HUES48 (cell line): ENCODE measurements around the gene C4BPA.

ENCODE experiments used
- H3K27ac ChIP-seq: one replicate; pipeline ENCODE4 v1.7.0; 2013; ENCODE audit warnings: low read depth, low read length, inconsistent platforms
- H3K27me3 ChIP-seq: 2 replicates; pipeline ENCODE4 v1.6.1; 2013; ENCODE audit warnings: mild to moderate bottlenecking, low read length; ENCODE audit not compliant: control insufficient read depth, insufficient read depth
- H3K36me3 ChIP-seq: 2 replicates; pipeline ENCODE4 v1.6.1; 2013; ENCODE audit warnings: low read length; ENCODE audit not compliant: control insufficient read depth, insufficient read depth
- H3K4me1 ChIP-seq: 2 replicates; pipeline ENCODE4 v1.6.1; 2013; ENCODE audit warnings: mild to moderate bottlenecking, low read length; ENCODE audit not compliant: control insufficient read depth, insufficient read depth
- H3K4me3 ChIP-seq: 2 replicates; pipeline ENCODE4 v1.5.1; 2013; ENCODE audit warnings: mild to moderate bottlenecking, low read depth, low read length
- H3K9ac ChIP-seq: 2 replicates; pipeline ENCODE4 v1.6.1; 2013; ENCODE audit warnings: mild to moderate bottlenecking, low read depth, low read length, moderate library complexity
- H3K9me3 ChIP-seq: 2 replicates; pipeline ENCODE4 v1.6.1; 2013; ENCODE audit warnings: low read length; ENCODE audit not compliant: control insufficient read depth, insufficient read depth

C4BPA gene

GRCh38 chr1:207067185-207067584 is 36.8 kb upstream of the C4BPA start:
- Histone ChIP-seq H3K9ac (no peak overlapping the region), H3K9me3 (no peaks in the 10 kb centered on the region), H3K4me1 (no peaks in the 10 kb centered on the region), H3K4me3 (no peak overlapping the region), H3K27ac (no peak overlapping the region), H3K27me3 (no peaks in the 10 kb centered on the region), H3K36me3 (peaks cover 89% of the 10 kb centered on the region)

- Histone ChIP-seq H3K36me3 (peaks cover 89% of the 10 kb centered on the region), H3K27ac (no peak overlapping the region), H3K9ac (no peak overlapping the region), H3K4me3 (no peak overlapping the region), H3K27me3 (no peaks in the 10 kb centered on the region), H3K9me3 (no peaks in the 10 kb centered on the region), H3K4me1 (no peaks in the 10 kb centered on the region)
Observed at GRCh38 chr1:207067665-207068064, 36.4 kb upstream of the C4BPA start.

GRCh38 chr1:207069061-207069460 is 35.0 kb upstream of the C4BPA start:
- Histone ChIP-seq H3K4me1 (no peaks in the 10 kb centered on the region), H3K27ac (no peak overlapping the region), H3K36me3 (peaks cover 78% of the 10 kb centered on the region), H3K4me3 (no peak overlapping the region), H3K9ac (no peak overlapping the region), H3K27me3 (no peaks in the 10 kb centered on the region), H3K9me3 (no peaks in the 10 kb centered on the region)

GRCh38 chr1:207069858-207070506 is 34.1 kb upstream of the C4BPA start:
- no peak overlapping the region for H3K9ac ChIP-seq
- H3K27me3 ChIP-seq, result no peaks in the 10 kb centered on the region
- peaks cover 70% of the 10 kb centered on the region for H3K36me3 ChIP-seq

GRCh38 chr1:207070811-207071210 is 33.2 kb upstream of the C4BPA start:
- no peaks in the 10 kb centered on the region for H3K27me3 ChIP-seq
- H3K27ac ChIP-seq, result no peak overlapping the region
- H3K4me1 ChIP-seq, result no peaks in the 10 kb centered on the region
- H3K36me3 ChIP-seq, result peaks cover 63% of the 10 kb centered on the region
- no peak overlapping the region for H3K9ac ChIP-seq
- H3K9me3 ChIP-seq, result no peaks in the 10 kb centered on the region
- H3K4me3 ChIP-seq, result no peak overlapping the region

More at GRCh38 chr1:207069858-207070506, 34.1 kb upstream of the C4BPA start:
- H3K27ac ChIP-seq, result no peak overlapping the region
- no peak overlapping the region for H3K4me3 ChIP-seq
- H3K9me3 ChIP-seq, result no peaks in the 10 kb centered on the region
- H3K4me1 ChIP-seq, result no peaks in the 10 kb centered on the region

GRCh38 chr1:207071426-207071825 is 32.6 kb upstream of the C4BPA start:
- Histone ChIP-seq H3K27me3 (no peaks in the 10 kb centered on the region), H3K9ac (no peak overlapping the region), H3K4me3 (no peak overlapping the region), H3K4me1 (no peaks in the 10 kb centered on the region), H3K27ac (no peak overlapping the region), H3K36me3 (peaks cover 57% of the 10 kb centered on the region), H3K9me3 (no peaks in the 10 kb centered on the region)

GRCh38 chr1:207072233-207072632 is 31.8 kb upstream of the C4BPA start:
- Histone ChIP-seq H3K36me3 (peaks cover 52% of the 10 kb centered on the region), H3K4me3 (no peak overlapping the region), H3K4me1 (no peaks in the 10 kb centered on the region), H3K27ac (no peak overlapping the region), H3K27me3 (no peaks in the 10 kb centered on the region), H3K9me3 (no peaks in the 10 kb centered on the region), H3K9ac (no peak overlapping the region)

- Histone ChIP-seq H3K9ac (no peak overlapping the region), H3K36me3 (peaks cover 38% of the 10 kb centered on the region), H3K27me3 (no peaks in the 10 kb centered on the region), H3K27ac (no peak overlapping the region), H3K4me1 (peaks cover 8% of the 10 kb centered on the region), H3K4me3 (no peak overlapping the region), H3K9me3 (no peaks in the 10 kb centered on the region)
Observed at GRCh38 chr1:207073906-207074820, 29.9 kb upstream of the C4BPA start.

- no peaks in the 10 kb centered on the region for H3K27me3 ChIP-seq
- H3K4me1 ChIP-seq, result peaks cover 8% of the 10 kb centered on the region
- no peak overlapping the region for H3K4me3 ChIP-seq
- H3K36me3 ChIP-seq, result peaks cover 20% of the 10 kb centered on the region
- no peaks in the 10 kb centered on the region for H3K9me3 ChIP-seq
- no peak overlapping the region for H3K27ac ChIP-seq
- no peak overlapping the region for H3K9ac ChIP-seq
Observed at GRCh38 chr1:207076181-207076955, 27.7 kb upstream of the C4BPA start.

- Histone ChIP-seq H3K9ac (no peak overlapping the region), H3K36me3 (peaks cover 14% of the 10 kb centered on the region), H3K4me1 (peaks cover 8% of the 10 kb centered on the region), H3K27ac (no peak overlapping the region), H3K9me3 (no peaks in the 10 kb centered on the region), H3K27me3 (no peaks in the 10 kb centered on the region), H3K4me3 (no peak overlapping the region)
Observed at GRCh38 chr1:207077012-207077411, 27.0 kb upstream of the C4BPA start.
